MM.1S (cell line): ENCODE data around the gene P2RX3.

ENCODE experiments used
- DNase-seq: peaks from one replicate; pipeline ENCODE4 v3.0.0-alpha.2; 2015
- H2AFZ ChIP-seq: fragments of 300-600 bp; sonication (generic); 2 replicates; pipeline ENCODE4 v1.6.0; 2016; ENCODE audit warnings: antibody characterized with exemption, low read length
- H3F3A ChIP-seq: fragments of 300-600 bp; sonication (generic); 2 replicates; pipeline ENCODE4 v1.6.1; 2016; ENCODE audit warnings: mild to moderate bottlenecking, antibody characterized with exemption, low read length, moderate library complexity, mixed read lengths; ENCODE audit not compliant: insufficient read depth
- H3K27ac ChIP-seq: fragments of 300-600 bp; sonication (generic); 2 replicates; pipeline ENCODE4 v1.5.1; 2016; ENCODE audit warnings: mild to moderate bottlenecking, low read length
- H3K27me3 ChIP-seq: fragments of 300-600 bp; sonication (generic); replicated peaks from 2 replicates; pipeline ENCODE4 v1.6.0; 2016; ENCODE audit warnings: low read length; ENCODE audit not compliant: insufficient read depth
- H3K36me3 ChIP-seq: fragments of 300-600 bp; sonication (generic); replicated peaks from 2 replicates; pipeline ENCODE4 v1.6.1; 2016; ENCODE audit warnings: mild to moderate bottlenecking, low read length, mixed read lengths; ENCODE audit not compliant: insufficient read depth
- H3K4me1 ChIP-seq: fragments of 300-600 bp; sonication (generic); 2 replicates; pipeline ENCODE4 v1.6.1; 2016; ENCODE audit warnings: low read length, mixed read lengths
- H3K4me2 ChIP-seq: fragments of 300-600 bp; sonication (generic); 2 replicates; pipeline ENCODE4 v1.6.0; 2016; ENCODE audit warnings: low read depth, low read length
- H3K4me3 ChIP-seq: fragments of 300-600 bp; sonication (generic); 2 replicates; pipeline ENCODE4 v1.5.1; 2016; ENCODE audit warnings: low read length, mixed read lengths
- H3K79me2 ChIP-seq: fragments of 300-600 bp; sonication (generic); 2 replicates; pipeline ENCODE4 v1.6.1; 2016; ENCODE audit warnings: mixed run types, low read length, mixed read lengths
- H3K9ac ChIP-seq: fragments of 300-600 bp; sonication (generic); 2 replicates; pipeline ENCODE4 v1.6.1; 2016; ENCODE audit warnings: low read length, mixed read lengths
- H3K9me2 ChIP-seq: fragments of 300-600 bp; sonication (generic); replicated peaks from 2 replicates; pipeline ENCODE4 v1.6.1; 2016; ENCODE audit warnings: mild to moderate bottlenecking, low read length, mixed read lengths; ENCODE audit not compliant: insufficient read depth
- H3K9me3 ChIP-seq: fragments of 300-600 bp; sonication (generic); replicated peaks from 2 replicates; pipeline ENCODE4 v1.6.1; 2016; ENCODE audit warnings: mild to moderate bottlenecking, low read length, mixed read lengths; ENCODE audit not compliant: insufficient read depth
- H4K20me1 ChIP-seq: fragments of 300-600 bp; sonication (generic); 2 replicates; pipeline ENCODE4 v1.6.1; 2016; ENCODE audit warnings: mild to moderate bottlenecking, low read length, moderate library complexity, mixed read lengths; ENCODE audit not compliant: insufficient read depth
- EZH2 ChIP-seq: fragments of 300-600 bp; sonication (generic); optimal IDR thresholded peaks from 2 replicates; pipeline ENCODE3; 2017; ENCODE audit warnings: low read depth, mild to moderate bottlenecking, antibody characterized with exemption, low read length, mixed read lengths
- EZH2phosphoT487 ChIP-seq: fragments of 300-600 bp; sonication (generic); IDR thresholded peaks from 2 replicates; pipeline ENCODE4 v1.6.1; 2018; ENCODE audit warnings: antibody characterized with exemption, low read length
- TF ChIP-seq, protein P1 (sequence below): fragments of 300-600 bp; sonication (generic); IDR thresholded peaks from 2 replicates; pipeline ENCODE4 v1.5.1; 2016; ENCODE audit warnings: antibody characterized with exemption, low read length, mixed read lengths

The P2RX3 gene

GRCh38 chr11:57353446-57353845, 15.3 kb downstream of the P2RX3 start:
- H3K4me3 ChIP-seq: no peak overlapping the region
- no peaks in the 10 kb centered on the region for H3K36me3 ChIP-seq
- no peaks in the 10 kb centered on the region for H3K27me3 ChIP-seq
- H3K9ac ChIP-seq: no peak overlapping the region
- H3K4me1 ChIP-seq: no peaks in the 10 kb centered on the region
- H3K9me3 ChIP-seq: no peaks in the 10 kb centered on the region
- no peak overlapping the region for H3K4me2 ChIP-seq
- no peaks in the 10 kb centered on the region for H3K79me2 ChIP-seq
- no peaks in the 10 kb centered on the region for H3K9me2 ChIP-seq
- no peak overlapping the region for H3K27ac ChIP-seq
- DNase-seq: no peak
- no peaks in the 10 kb centered on the region for H4K20me1 ChIP-seq
- H2AFZ ChIP-seq: no peak overlapping the region
- TF ChIP-seq EZH2 (no peak), EZH2phosphoT487 (no peak)
- TF ChIP-seq, protein P1, sequence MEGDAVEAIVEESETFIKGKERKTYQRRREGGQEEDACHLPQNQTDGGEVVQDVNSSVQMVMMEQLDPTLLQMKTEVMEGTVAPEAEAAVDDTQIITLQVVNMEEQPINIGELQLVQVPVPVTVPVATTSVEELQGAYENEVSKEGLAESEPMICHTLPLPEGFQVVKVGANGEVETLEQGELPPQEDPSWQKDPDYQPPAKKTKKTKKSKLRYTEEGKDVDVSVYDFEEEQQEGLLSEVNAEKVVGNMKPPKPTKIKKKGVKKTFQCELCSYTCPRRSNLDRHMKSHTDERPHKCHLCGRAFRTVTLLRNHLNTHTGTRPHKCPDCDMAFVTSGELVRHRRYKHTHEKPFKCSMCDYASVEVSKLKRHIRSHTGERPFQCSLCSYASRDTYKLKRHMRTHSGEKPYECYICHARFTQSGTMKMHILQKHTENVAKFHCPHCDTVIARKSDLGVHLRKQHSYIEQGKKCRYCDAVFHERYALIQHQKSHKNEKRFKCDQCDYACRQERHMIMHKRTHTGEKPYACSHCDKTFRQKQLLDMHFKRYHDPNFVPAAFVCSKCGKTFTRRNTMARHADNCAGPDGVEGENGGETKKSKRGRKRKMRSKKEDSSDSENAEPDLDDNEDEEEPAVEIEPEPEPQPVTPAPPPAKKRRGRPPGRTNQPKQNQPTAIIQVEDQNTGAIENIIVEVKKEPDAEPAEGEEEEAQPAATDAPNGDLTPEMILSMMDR: no peak
- no peaks in the 10 kb centered on the region for H3F3A ChIP-seq

DNA sequence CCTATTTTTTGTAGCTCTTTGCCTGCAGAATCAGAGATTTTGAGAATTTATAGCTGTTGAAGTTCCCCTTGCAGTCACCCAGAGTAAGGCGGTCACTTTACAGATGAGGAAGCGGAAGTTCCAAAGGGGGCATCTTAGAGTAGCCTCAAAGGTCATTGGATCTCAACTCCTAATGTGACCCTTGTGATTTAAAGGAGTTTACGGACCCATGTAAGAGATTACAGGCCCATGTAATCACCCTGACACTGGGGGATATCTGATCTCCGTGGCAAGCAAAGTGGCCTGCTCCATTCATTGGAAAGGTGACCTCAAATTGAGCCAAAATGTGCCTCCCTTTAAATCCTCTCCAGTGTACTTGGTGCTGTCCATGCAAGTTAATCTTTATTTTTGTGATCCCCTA, 15.7 kb downstream of the P2RX3 start:
- no peaks in the 10 kb centered on the region for H3K9me2 ChIP-seq
- H3K79me2 ChIP-seq: no peaks in the 10 kb centered on the region
- DNase-seq: no peak
- H3K9ac ChIP-seq: no peak overlapping the region
- H3K4me3 ChIP-seq: no peak overlapping the region
- H3K36me3 ChIP-seq: no peaks in the 10 kb centered on the region
- H3K27ac ChIP-seq: no peak overlapping the region
- no peak overlapping the region for H3K4me2 ChIP-seq
- H3K27me3 ChIP-seq: no peaks in the 10 kb centered on the region
- TF ChIP-seq, protein P1: no peak
- TF ChIP-seq EZH2phosphoT487: no peak
- TF ChIP-seq EZH2: no peak
- no peaks in the 10 kb centered on the region for H3K9me3 ChIP-seq
- no peaks in the 10 kb centered on the region for H3K4me1 ChIP-seq
- H4K20me1 ChIP-seq: no peaks in the 10 kb centered on the region
- no peak overlapping the region for H2AFZ ChIP-seq
- H3F3A ChIP-seq: no peaks in the 10 kb centered on the region

DNA sequence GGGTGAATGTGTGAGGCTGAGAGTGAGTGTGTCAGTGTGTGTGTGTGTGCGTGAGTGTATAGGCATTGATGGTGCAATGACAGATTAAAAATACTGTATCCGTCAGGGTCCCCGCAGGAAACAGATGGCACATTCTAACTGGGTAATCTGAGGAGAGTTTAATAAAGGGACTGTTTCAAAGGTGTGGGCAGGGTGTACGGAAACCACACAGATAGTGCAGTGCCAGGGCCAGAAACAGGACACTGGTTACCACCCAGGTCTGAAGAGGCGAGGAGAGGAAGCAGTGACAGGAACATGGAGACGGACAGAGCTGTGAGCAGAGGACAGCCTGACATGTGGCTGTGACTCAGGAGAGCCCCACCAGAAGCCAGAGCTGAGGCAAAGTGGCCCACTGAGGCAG, 16.5 kb downstream of the P2RX3 start:
- Histone ChIP-seq H3K27me3 (no peaks in the 10 kb centered on the region), H3K9ac (no peak overlapping the region), H3K36me3 (no peaks in the 10 kb centered on the region), H3K79me2 (no peaks in the 10 kb centered on the region), H3K9me2 (no peaks in the 10 kb centered on the region), H3K4me2 (no peak overlapping the region), H3K4me1 (no peaks in the 10 kb centered on the region), H3K27ac (no peak overlapping the region), H3K9me3 (no peaks in the 10 kb centered on the region), H3K4me3 (no peak overlapping the region), H4K20me1 (no peaks in the 10 kb centered on the region), H3F3A (no peaks in the 10 kb centered on the region), H2AFZ (no peak overlapping the region)
- DNase-seq: no peak
- TF ChIP-seq EZH2: no peak

- TF ChIP-seq EZH2 (no peak), EZH2phosphoT487 (no peak)
- TF ChIP-seq, protein P1: no peak
- Histone ChIP-seq H3K4me3 (no peak overlapping the region), H3K79me2 (no peaks in the 10 kb centered on the region), H3K27ac (no peak overlapping the region), H3K4me2 (no peak overlapping the region), H3K9me2 (no peaks in the 10 kb centered on the region), H3K9ac (no peak overlapping the region), H3K4me1 (no peaks in the 10 kb centered on the region), H3K27me3 (no peaks in the 10 kb centered on the region), H3F3A (no peaks in the 10 kb centered on the region), H4K20me1 (no peaks in the 10 kb centered on the region), H3K36me3 (no peaks in the 10 kb centered on the region), H2AFZ (no peak overlapping the region), H3K9me3 (no peaks in the 10 kb centered on the region)
- no peak for DNase-seq
These were observed 18.1 kb downstream of the P2RX3 start for GRCh38 chr11:57356268-57356667.
